Esophagus muscularis mucosa (tissue), 3 donors: ENCODE results near the gene PDE4D.

ENCODE experiments used
- CTCF ChIP-seq, 3 experiments: fragments of 200-600 bp in 2 of 3; fragments of 450-650 bp in 1 of 3; sonication (generic) in 2 of 3; IDR thresholded peaks; one replicate each; pipeline ENCODE4 v1.5.1; 2017 to 2019; ENCODE audit warnings: antibody characterized with exemption in 3 of 3, mild to moderate bottlenecking in 2 of 3, moderate library complexity in 1 of 3
- POLR2A ChIP-seq: fragments of 450-650 bp; IDR thresholded peaks from one replicate; pipeline ENCODE4 v1.6.1; 2017; ENCODE audit warnings: antibody characterized with exemption, moderate library complexity, mild to moderate bottlenecking, low read depth

- TF ChIP-seq CTCF (IDR thresholded peaks at IDR 0.05) (no peak), POLR2A (no peak)
Observed at GRCh38 chr5:59182760-59183159, 710.8 kb downstream of the PDE4D start.
